K562 (cell line): ENCODE measurements around the gene GTSE1.

Source experiments
- MCM3 ChIP-seq: fragments of 450-650 bp; IDR thresholded peaks from 2 replicates; pipeline ENCODE4 v1.6.1; 2016
- POLR2AphosphoS2 ChIP-seq: IDR thresholded peaks from 2 replicates; pipeline ENCODE4 v1.6.1; 2012; ENCODE audit warnings: low read length, improper control_type of control experiment
- TAF15 ChIP-seq: fragments of 200-400 bp; formaldehyde crosslinking; IDR thresholded peaks from 2 replicates; pipeline ENCODE4 v1.6.1; 2017; ENCODE audit warnings: mild to moderate bottlenecking, low read depth, low read length, moderate library complexity
- ZNF143 ChIP-seq: sonication (generic); formaldehyde crosslinking; IDR thresholded peaks from 2 replicates; pipeline ENCODE4 v1.9.0; 2022; ENCODE audit warnings: mild to moderate bottlenecking, missing genetic modification reagents

- TF ChIP-seq POLR2AphosphoS2, result no peak
- no peak for TF ChIP-seq ZNF143 (CRISPR knock-in tag)
- no peak for TF ChIP-seq MCM3
- TF ChIP-seq TAF15, result no peak
These were observed 32.1 kb downstream of the GTSE1 start for GRCh38 chr22:46328797-46329196.
